PC-9 (cell line): ENCODE results near the gene REG1B.

Source experiments
- EZH2 ChIP-seq: fragments of 200-600 bp; sonication (generic); IDR thresholded peaks from 2 replicates; pipeline ENCODE4 v1.8.0; 2017; ENCODE audit warnings: antibody characterized with exemption, low read depth
- TF ChIP-seq, protein P1 (sequence below): fragments of 200-600 bp; sonication (generic); conservative IDR thresholded peaks from 2 replicates; pipeline ENCODE4 v1.6.1; 2017; ENCODE audit warnings: mixed run types, antibody characterized with exemption, mild to moderate bottlenecking, moderate library complexity

DNA sequence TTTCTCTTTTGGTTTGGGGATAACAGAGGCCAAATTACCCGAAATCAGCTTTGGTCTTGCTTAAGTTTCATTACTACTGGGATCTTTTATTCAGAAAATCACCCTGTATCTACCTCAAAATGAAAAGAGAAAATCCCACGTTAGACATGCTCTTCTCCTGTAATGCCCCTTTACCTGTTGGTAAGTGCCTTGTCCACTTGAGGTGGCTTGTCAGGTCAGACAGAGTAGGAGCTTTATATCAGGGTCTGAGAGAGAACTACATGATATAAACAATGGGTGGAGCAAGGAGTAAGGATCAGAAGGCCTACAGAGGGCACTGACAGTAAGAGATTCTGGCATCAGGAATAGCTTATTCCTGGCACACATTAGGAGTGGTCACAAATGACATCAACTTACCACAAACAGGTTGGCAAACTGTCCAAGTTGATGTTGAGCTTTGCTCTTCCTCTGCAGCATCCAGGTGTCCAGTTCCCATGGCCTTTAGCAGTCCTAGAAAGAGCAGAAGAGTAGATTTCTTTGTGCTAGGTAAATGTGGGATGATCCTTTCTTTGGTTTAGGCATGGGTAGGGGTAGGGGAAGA lies at the start of gene REG1B:
- TF ChIP-seq, protein P1, sequence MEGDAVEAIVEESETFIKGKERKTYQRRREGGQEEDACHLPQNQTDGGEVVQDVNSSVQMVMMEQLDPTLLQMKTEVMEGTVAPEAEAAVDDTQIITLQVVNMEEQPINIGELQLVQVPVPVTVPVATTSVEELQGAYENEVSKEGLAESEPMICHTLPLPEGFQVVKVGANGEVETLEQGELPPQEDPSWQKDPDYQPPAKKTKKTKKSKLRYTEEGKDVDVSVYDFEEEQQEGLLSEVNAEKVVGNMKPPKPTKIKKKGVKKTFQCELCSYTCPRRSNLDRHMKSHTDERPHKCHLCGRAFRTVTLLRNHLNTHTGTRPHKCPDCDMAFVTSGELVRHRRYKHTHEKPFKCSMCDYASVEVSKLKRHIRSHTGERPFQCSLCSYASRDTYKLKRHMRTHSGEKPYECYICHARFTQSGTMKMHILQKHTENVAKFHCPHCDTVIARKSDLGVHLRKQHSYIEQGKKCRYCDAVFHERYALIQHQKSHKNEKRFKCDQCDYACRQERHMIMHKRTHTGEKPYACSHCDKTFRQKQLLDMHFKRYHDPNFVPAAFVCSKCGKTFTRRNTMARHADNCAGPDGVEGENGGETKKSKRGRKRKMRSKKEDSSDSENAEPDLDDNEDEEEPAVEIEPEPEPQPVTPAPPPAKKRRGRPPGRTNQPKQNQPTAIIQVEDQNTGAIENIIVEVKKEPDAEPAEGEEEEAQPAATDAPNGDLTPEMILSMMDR = no peak
- TF ChIP-seq EZH2 = no peak
